Upper lobe of left lung (tissue), 4 donors: ENCODE measurements around the gene ASTN2.

ENCODE experiments used
- EP300 ChIP-seq, 4 donors: sonication (generic); formaldehyde crosslinking; IDR thresholded peaks; one replicate each; pipeline ENCODE4 v1.5.1; 2017; ENCODE audit warnings: antibody characterized with exemption in 4 of 4, control low read depth in 2 of 4
- POLR2A ChIP-seq, 4 donors: fragments of 450-650 bp; IDR thresholded peaks; one replicate each; pipeline ENCODE4 v1.5.1; 2016 to 2017; ENCODE audit warnings: antibody characterized with exemption in 4 of 4, mild to moderate bottlenecking in 2 of 4
- POLR2AphosphoS5 ChIP-seq, 2 donors: sonication (generic); formaldehyde crosslinking; IDR thresholded peaks; one replicate each; pipeline ENCODE4 v1.5.1; 2017; ENCODE audit warnings: antibody characterized with exemption in 2 of 2
- TF ChIP-seq, protein P1 (sequence below), 6 experiments: fragments of 450-650 bp in 4 of 6; fragments of 200-600 bp in 2 of 6; sonication (generic) in 2 of 6; IDR thresholded peaks; one replicate each; pipeline ENCODE4 v1.5.1; 2016 to 2019; ENCODE audit warnings: antibody characterized with exemption in 6 of 6

DNA sequence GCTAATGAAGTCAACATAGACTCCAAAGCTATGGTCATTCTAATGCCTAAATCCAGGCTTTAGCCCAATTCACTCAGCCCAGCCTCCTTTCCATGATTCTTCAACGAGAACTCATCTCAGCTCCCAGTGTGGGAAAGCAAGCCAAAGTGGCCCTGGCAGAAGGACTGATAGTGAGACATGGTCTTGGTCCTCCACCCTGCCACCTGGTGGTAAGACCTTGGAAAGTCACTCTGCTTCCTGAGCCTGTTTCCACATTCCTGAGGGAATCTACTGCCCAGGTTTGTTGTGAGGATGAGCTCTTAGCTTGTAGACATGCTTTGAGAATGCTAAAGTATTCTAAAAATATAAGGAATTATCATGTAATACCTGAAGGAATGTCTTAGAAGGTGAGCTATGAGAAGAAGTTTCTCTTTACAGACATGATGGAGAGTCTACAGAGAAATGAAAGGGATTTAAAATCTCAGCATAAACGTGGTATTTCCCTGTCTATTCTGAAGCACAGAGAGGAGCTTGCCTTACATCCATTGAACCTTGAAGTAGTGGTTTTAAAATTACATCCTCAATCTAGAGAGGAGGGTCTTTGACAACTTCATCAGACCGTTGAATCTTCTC, 554.2 kb downstream of the ASTN2 start:
- no peak for TF ChIP-seq POLR2A (IDR thresholded peaks at IDR 0.05)
- TF ChIP-seq EP300 (IDR thresholded peaks at IDR 0.05): no peak
- TF ChIP-seq, protein P1, sequence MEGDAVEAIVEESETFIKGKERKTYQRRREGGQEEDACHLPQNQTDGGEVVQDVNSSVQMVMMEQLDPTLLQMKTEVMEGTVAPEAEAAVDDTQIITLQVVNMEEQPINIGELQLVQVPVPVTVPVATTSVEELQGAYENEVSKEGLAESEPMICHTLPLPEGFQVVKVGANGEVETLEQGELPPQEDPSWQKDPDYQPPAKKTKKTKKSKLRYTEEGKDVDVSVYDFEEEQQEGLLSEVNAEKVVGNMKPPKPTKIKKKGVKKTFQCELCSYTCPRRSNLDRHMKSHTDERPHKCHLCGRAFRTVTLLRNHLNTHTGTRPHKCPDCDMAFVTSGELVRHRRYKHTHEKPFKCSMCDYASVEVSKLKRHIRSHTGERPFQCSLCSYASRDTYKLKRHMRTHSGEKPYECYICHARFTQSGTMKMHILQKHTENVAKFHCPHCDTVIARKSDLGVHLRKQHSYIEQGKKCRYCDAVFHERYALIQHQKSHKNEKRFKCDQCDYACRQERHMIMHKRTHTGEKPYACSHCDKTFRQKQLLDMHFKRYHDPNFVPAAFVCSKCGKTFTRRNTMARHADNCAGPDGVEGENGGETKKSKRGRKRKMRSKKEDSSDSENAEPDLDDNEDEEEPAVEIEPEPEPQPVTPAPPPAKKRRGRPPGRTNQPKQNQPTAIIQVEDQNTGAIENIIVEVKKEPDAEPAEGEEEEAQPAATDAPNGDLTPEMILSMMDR (IDR thresholded peaks at IDR 0.05): peak; percentile 43 to 76 (median 66)
- no peak for TF ChIP-seq POLR2AphosphoS5 (IDR thresholded peaks at IDR 0.05)
